DOHH2 (cell line): ENCODE measurements around the gene TAF10.

Experiments used
- H3F3A ChIP-seq: fragments of 200-600 bp; sonication (generic), shearing (Covaris generic); 2 replicates; pipeline ENCODE4 v1.6.0; 2016; ENCODE audit warnings: antibody characterized with exemption, mild to moderate bottlenecking; ENCODE audit not compliant: control insufficient read depth, insufficient read depth
- H3K27ac ChIP-seq: fragments of 200-600 bp; sonication (generic); 2 replicates; pipeline ENCODE4 v1.5.1; 2014; ENCODE audit warnings: low read depth, mild to moderate bottlenecking, low read length, moderate library complexity
- H3K27me3 ChIP-seq: fragments of 200-600 bp; sonication (generic); 2 replicates; pipeline ENCODE4 v1.6.1; 2014; ENCODE audit warnings: mild to moderate bottlenecking, low read length, mixed read lengths; ENCODE audit not compliant: control insufficient read depth
- H3K36me3 ChIP-seq: fragments of 200-600 bp; sonication (generic); 2 replicates; pipeline ENCODE4 v1.6.1; 2014; ENCODE audit warnings: mild to moderate bottlenecking, low read length, moderate library complexity, mixed read lengths; ENCODE audit not compliant: control insufficient read depth
- H3K4me1 ChIP-seq: fragments of 200-600 bp; sonication (generic); 2 replicates; pipeline ENCODE4 v1.6.1; 2014; ENCODE audit warnings: mild to moderate bottlenecking, low read length, mixed read lengths; ENCODE audit not compliant: control insufficient read depth
- H3K4me2 ChIP-seq: fragments of 200-600 bp; sonication (generic); 2 replicates; pipeline ENCODE4 v1.6.0; 2014; ENCODE audit warnings: mild to moderate bottlenecking, low read length, moderate library complexity
- H3K4me3 ChIP-seq: fragments of 200-600 bp; sonication (generic); 2 replicates; pipeline ENCODE4 v1.5.1; 2014; ENCODE audit warnings: mild to moderate bottlenecking, low read length, mixed read lengths
- H3K79me2 ChIP-seq: fragments of 200-600 bp; sonication (generic); 2 replicates; pipeline ENCODE4 v1.6.1; 2014; ENCODE audit warnings: mild to moderate bottlenecking, low read length, mixed read lengths; ENCODE audit not compliant: control insufficient read depth
- H3K9me2 ChIP-seq: fragments of 200-600 bp; sonication (generic); replicated peaks from 2 replicates; pipeline ENCODE4 v1.6.1; 2014; ENCODE audit warnings: mild to moderate bottlenecking, low read length, mixed read lengths; ENCODE audit not compliant: control insufficient read depth
- H3K9me3 ChIP-seq: fragments of 200-600 bp; sonication (generic); 2 replicates; pipeline ENCODE4 v1.6.1; 2014; ENCODE audit warnings: antibody characterized with exemption, low read length, mixed read lengths; ENCODE audit not compliant: control insufficient read depth, insufficient read depth
- H4K20me1 ChIP-seq: fragments of 200-600 bp; sonication (generic); 2 replicates; pipeline ENCODE4 v1.6.0; 2014; ENCODE audit warnings: low read depth, mild to moderate bottlenecking, antibody characterized with exemption, low read length, moderate library complexity; ENCODE audit not compliant: control insufficient read depth, insufficient read depth
- CTCF ChIP-seq: fragments of 200-600 bp; sonication (generic); IDR thresholded peaks from one replicate; pipeline ENCODE4 v1.5.1; 2014; ENCODE audit warnings: antibody characterized with exemption, mild to moderate bottlenecking, low read depth, low read length; ENCODE audit not compliant: poor library complexity, severe bottlenecking
- EZH2phosphoT487 ChIP-seq: fragments of 200-600 bp; sonication (generic); IDR thresholded peaks from 2 replicates; pipeline ENCODE4 v1.6.1; 2017; ENCODE audit warnings: borderline replicate concordance, mild to moderate bottlenecking, antibody characterized with exemption, low read length, moderate library complexity, mixed read lengths

The TAF10 gene

GRCh38 chr11:6653656-6654055, 41.6 kb upstream of the TAF10 start:
- no peaks in the 10 kb centered on the region for H3K9me3 ChIP-seq

DNA sequence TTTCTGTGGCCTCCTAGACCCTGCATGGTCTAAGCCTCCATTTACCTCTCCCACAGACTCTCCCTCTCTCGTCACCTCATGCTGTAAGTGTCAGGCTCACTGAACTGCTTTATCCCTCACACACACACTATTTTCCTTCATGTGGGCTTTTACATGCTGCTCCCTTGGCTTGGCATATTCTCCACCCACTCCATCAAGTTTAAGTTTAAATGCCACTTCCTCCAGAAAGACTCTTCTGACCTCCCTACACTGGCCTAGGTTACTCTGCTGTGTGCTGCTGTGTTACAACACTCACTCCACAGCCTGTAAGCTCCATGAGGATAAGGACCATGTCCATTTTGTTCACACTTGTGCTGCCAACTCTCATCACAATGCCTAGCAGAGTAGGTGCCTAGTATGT, 41.1 kb upstream of the TAF10 start:
- Histone ChIP-seq H3K9me3 (no peaks in the 10 kb centered on the region), H3K27ac (no peak overlapping the region), H4K20me1 (no peaks in the 10 kb centered on the region), H3K79me2 (no peaks in the 10 kb centered on the region), H3K27me3 (peaks cover 29% of the 10 kb centered on the region), H3K4me3 (no peak overlapping the region), H3F3A (no peaks in the 10 kb centered on the region), H3K4me1 (no peaks in the 10 kb centered on the region), H3K9me2 (no peaks in the 10 kb centered on the region), H3K4me2 (no peak overlapping the region), H3K36me3 (no peaks in the 10 kb centered on the region)
- no peak for TF ChIP-seq CTCF
- no peak for TF ChIP-seq EZH2phosphoT487

More at GRCh38 chr11:6653656-6654055, 41.6 kb upstream of the TAF10 start:
- no peak overlapping the region for H3K4me2 ChIP-seq
- H3K4me1 ChIP-seq = no peaks in the 10 kb centered on the region
- H3K27ac ChIP-seq = no peak overlapping the region
- H3K9me2 ChIP-seq = no peaks in the 10 kb centered on the region
- H3K4me3 ChIP-seq = no peak overlapping the region
- no peak for TF ChIP-seq CTCF
- TF ChIP-seq EZH2phosphoT487 = no peak
- no peaks in the 10 kb centered on the region for H3K36me3 ChIP-seq
- H4K20me1 ChIP-seq = no peaks in the 10 kb centered on the region
- H3K79me2 ChIP-seq = no peaks in the 10 kb centered on the region
- no peaks in the 10 kb centered on the region for H3F3A ChIP-seq
- H3K27me3 ChIP-seq = peaks cover 33% of the 10 kb centered on the region

GRCh38 chr11:6652182-6652581, 40.2 kb upstream of the TAF10 start:
- Histone ChIP-seq H3K4me2 (no peak overlapping the region), H3K4me1 (peaks cover 4% of the 10 kb centered on the region), H3K27ac (no peak overlapping the region), H3K79me2 (no peaks in the 10 kb centered on the region), H3F3A (no peaks in the 10 kb centered on the region), H3K27me3 (peaks cover 29% of the 10 kb centered on the region), H3K9me2 (no peaks in the 10 kb centered on the region), H3K9me3 (no peaks in the 10 kb centered on the region), H4K20me1 (no peaks in the 10 kb centered on the region), H3K36me3 (no peaks in the 10 kb centered on the region), H3K4me3 (no peak overlapping the region)
- TF ChIP-seq CTCF (no peak), EZH2phosphoT487 (no peak)

DNA sequence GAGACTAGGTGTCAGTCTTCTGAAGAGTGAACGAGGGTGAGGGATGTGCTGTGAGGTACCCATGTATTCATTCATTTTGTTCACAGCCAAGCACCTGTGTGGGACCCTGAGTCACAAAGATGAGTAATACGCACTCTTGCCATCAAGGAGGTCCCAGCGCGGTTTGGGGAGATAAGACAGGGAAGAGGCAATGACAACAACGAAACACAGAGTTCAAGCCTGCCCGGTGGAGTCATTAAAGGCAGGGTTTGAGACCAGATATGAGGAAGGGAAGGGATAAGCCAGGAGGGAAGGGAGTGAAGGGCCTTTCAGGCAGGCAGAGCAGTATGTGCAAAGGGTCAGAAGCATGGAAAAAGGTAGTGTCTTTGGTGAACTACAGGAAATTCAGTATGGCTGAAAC, 39.0 kb upstream of the TAF10 start:
- H3K27ac ChIP-seq = no peak overlapping the region
- no peaks in the 10 kb centered on the region for H3K9me2 ChIP-seq
- H4K20me1 ChIP-seq = no peaks in the 10 kb centered on the region
- H3F3A ChIP-seq = no peaks in the 10 kb centered on the region
- H3K4me2 ChIP-seq = no peak overlapping the region
- no peaks in the 10 kb centered on the region for H3K79me2 ChIP-seq
- TF ChIP-seq EZH2phosphoT487 (no peak), CTCF (no peak)
- peaks cover 19% of the 10 kb centered on the region for H3K27me3 ChIP-seq
- no peaks in the 10 kb centered on the region for H3K36me3 ChIP-seq
- no peaks in the 10 kb centered on the region for H3K9me3 ChIP-seq
- no peak overlapping the region for H3K4me3 ChIP-seq
- peaks cover 16% of the 10 kb centered on the region for H3K4me1 ChIP-seq
